Endothelial cell of umbilical vein (primary cell): ENCODE data around the gene ASXL1. TPM values are rescaled to one million over a fixed set of nuclear protein-coding genes. Genes with fewer than 3 reads are reported as not detected.

Experiments used
- BruUV-seq: library from RNA; stranded (reverse); fragments of 400-500 nt; replicated peaks from 2 replicates; lab custom pipeline; 2021; lab: Mats Ljungman, UMichigan
- CTCF ChIA-PET: fragments of 300-600, 350-600 bp; sonication (Branson Sonifier 250); formaldehyde crosslinking; loops from one replicate; lab custom pipeline; 2021; ENCODE audit warnings: antibody characterized with exemption, inconsistent platforms; lab: Charles Lee
- POLR2A ChIA-PET: fragments of 300-600, 350-600 bp; sonication (Branson Sonifier 250); formaldehyde crosslinking; loops from one replicate; lab custom pipeline; 2021; ENCODE audit warnings: antibody characterized with exemption, inconsistent platforms; lab: Charles Lee
- DNase-seq: peaks from one replicate; pipeline ENCODE4 v3.0.0-alpha.2; 2011; ENCODE audit warnings: low read depth, low spot score
- FAIRE-seq: peaks from 2 replicates; lab custom pipeline; 2011; peaks lifted over from hg19 to GRCh38; lab: Jason Lieb, UNC
- H2AFZ ChIP-seq: 2 replicates; pipeline ENCODE4 v1.6.0; 2012; ENCODE audit warnings: low read depth, low read length, control low read depth, inconsistent platforms
- H3K27ac ChIP-seq: 2 replicates; pipeline ENCODE4 v1.5.1; 2011; ENCODE audit warnings: low read depth, mild to moderate bottlenecking, control low read depth, low read length, moderate library complexity; ENCODE audit not compliant: insufficient read depth
- H3K27me3 ChIP-seq, 2 experiments: 2 replicates each; pipeline versions ENCODE4 v1.6.0 to v1.6.1; 2011; ENCODE audit warnings: low read length in 2 of 2, mixed read lengths in 1 of 2; ENCODE audit not compliant: control insufficient read depth in 2 of 2, insufficient read depth in 2 of 2
- H3K36me3 ChIP-seq, 2 experiments: 2 replicates in 1 of 2; 3 replicates in 1 of 2; pipeline ENCODE4 v1.5.1; 2011; ENCODE audit warnings: low read length in 2 of 2, mild to moderate bottlenecking in 1 of 2, moderate library complexity in 1 of 2; ENCODE audit not compliant: control insufficient read depth in 2 of 2, insufficient read depth in 2 of 2; ENCODE audit errors: extremely low read depth in 1 of 2
- H3K4me1 ChIP-seq: 3 replicates; pipeline ENCODE4 v1.5.1; 2011; ENCODE audit warnings: mild to moderate bottlenecking, low read length; ENCODE audit not compliant: control insufficient read depth, insufficient read depth; ENCODE audit errors: extremely low read depth
- H3K4me2 ChIP-seq: 2 replicates; pipeline ENCODE4 v1.6.1; 2011; ENCODE audit warnings: low read length, control low read depth, mixed read lengths; ENCODE audit not compliant: insufficient read depth
- H3K4me3 ChIP-seq, 3 experiments: fragments of 200-600 bp in 1 of 3; sonication (generic), shearing (Covaris generic) in 1 of 3; replicated peaks in 1 of 3; 2 replicates each; pipeline ENCODE4 v1.5.1; 2011 to 2016; ENCODE audit warnings: control low read depth in 3 of 3, low read length in 3 of 3, mild to moderate bottlenecking in 2 of 3, inconsistent platforms in 1 of 3, low read depth in 1 of 3, moderate library complexity in 1 of 3; ENCODE audit not compliant: insufficient read depth in 1 of 3
- H3K79me2 ChIP-seq: 2 replicates; pipeline ENCODE4 v1.6.0; 2012; ENCODE audit warnings: low read length, inconsistent platforms; ENCODE audit not compliant: control insufficient read depth, insufficient read depth
- H3K9ac ChIP-seq: replicated peaks from 2 replicates; pipeline ENCODE3; 2011; ENCODE audit warnings: low read length, control low read depth; ENCODE audit not compliant: insufficient read depth; ENCODE audit errors: extremely low read depth
- H3K9me1 ChIP-seq: replicated peaks from 3 replicates; pipeline ENCODE4 v1.6.0; 2011; ENCODE audit warnings: mild to moderate bottlenecking, low read length; ENCODE audit not compliant: control insufficient read depth, insufficient read depth; ENCODE audit errors: extremely low read depth
- H3K9me3 ChIP-seq: replicated peaks from 2 replicates; pipeline ENCODE4 v1.5.1; 2012; ENCODE audit warnings: low read length, inconsistent platforms; ENCODE audit not compliant: control insufficient read depth, insufficient read depth
- H4K20me1 ChIP-seq: replicated peaks from 2 replicates; pipeline ENCODE3; 2011; ENCODE audit warnings: mild to moderate bottlenecking, low read length; ENCODE audit not compliant: control insufficient read depth, insufficient read depth; ENCODE audit errors: extremely low read depth
- EZH2 ChIP-seq: IDR thresholded peaks from 2 replicates; pipeline ENCODE4 v1.6.1; 2012; ENCODE audit warnings: borderline replicate concordance, low read depth, mild to moderate bottlenecking, moderate library complexity, low read length, inconsistent platforms; ENCODE audit not compliant: severe bottlenecking
- FOS ChIP-seq: IDR thresholded peaks from 2 replicates; pipeline ENCODE4 v1.6.1; 2011; ENCODE audit warnings: mild to moderate bottlenecking, low read length, moderate library complexity, borderline replicate concordance; ENCODE audit not compliant: insufficient read depth
- GATA2 ChIP-seq: IDR thresholded peaks from 2 replicates; pipeline ENCODE4 v1.7.0; 2011; ENCODE audit warnings: low read depth, mild to moderate bottlenecking, moderate library complexity, mixed read lengths, low read length; ENCODE audit not compliant: insufficient read length, insufficient read depth
- JUN ChIP-seq: IDR thresholded peaks from 2 replicates; pipeline ENCODE4 v1.6.1; 2011; ENCODE audit warnings: borderline replicate concordance, low read depth; ENCODE audit not compliant: insufficient read length, insufficient read depth
- MAX ChIP-seq: IDR thresholded peaks from 2 replicates; pipeline ENCODE4 v1.6.1; 2011; ENCODE audit not compliant: insufficient read depth, insufficient read length
- MYC ChIP-seq: IDR thresholded peaks from one replicate; pipeline ENCODE4 v1.6.1; 2011; ENCODE audit warnings: mild to moderate bottlenecking, low read depth, low read length
- POLR2A ChIP-seq: IDR thresholded peaks from 2 replicates; pipeline ENCODE4 v1.6.1; 2012; ENCODE audit warnings: low read depth, mild to moderate bottlenecking, control low read depth, low read length
- POLR2AphosphoS5 ChIP-seq: IDR thresholded peaks from 2 replicates; pipeline ENCODE4 v1.6.1; 2012; ENCODE audit warnings: low read depth, mild to moderate bottlenecking, control low read depth, low read length, moderate library complexity; ENCODE audit not compliant: insufficient read depth
- dilution Hi-C: fragments of 300-500 bp; cut with MboI; formaldehyde crosslinking; loops from one replicate; pipeline ENCODE4 v1.15.0; 2019; ENCODE audit warnings: low sequenced_read_pairs; ENCODE audit not compliant: extremely low pct_ligation_motif_present
- intact Hi-C: fragments of 100-400 bp; cut with micrococcal nuclease; formaldehyde crosslinking; loops from one replicate; pipeline ENCODE4 v1.10.0; 2022
- polyA plus RNA-seq, 4 experiments: library from polyadenylated mRNA; depleted of rRNA in 3 of 4; stranded (reverse) in 3 of 4; unstranded in 1 of 4; fragments of >200 nt; gene quantifications; 2 replicates each; pipeline versions ENCODE4 v1.2.1 to v1.2.3, GENCODE V29; 2011 to 2012; ENCODE audit warnings: missing spikeins in 1 of 4
- total RNA-seq: library from RNA; stranded (reverse); gene quantifications from 2 replicates; pipeline ENCODE4 v1.2.3, GENCODE V29; 2021
- TF ChIP-seq, protein P1 (sequence below), 2 donors: IDR thresholded peaks; 1 replicate in 1 of 2; 2 replicates in 1 of 2; pipeline ENCODE4 v1.5.1; 2011; ENCODE audit warnings: low read length in 2 of 2, mild to moderate bottlenecking in 2 of 2, moderate library complexity in 2 of 2, control low read depth in 1 of 2, inconsistent platforms in 1 of 2, low read depth in 1 of 2; ENCODE audit not compliant: insufficient read depth in 1 of 2; ENCODE audit errors: extremely low read depth in 1 of 2

The ASXL1 gene
- total and polyA plus RNA-seq, 2 donors (not counting 3 experiments of a cell fraction or from before 2014, with no cell fraction given) = 45.4 to 101 TPM

DNA sequence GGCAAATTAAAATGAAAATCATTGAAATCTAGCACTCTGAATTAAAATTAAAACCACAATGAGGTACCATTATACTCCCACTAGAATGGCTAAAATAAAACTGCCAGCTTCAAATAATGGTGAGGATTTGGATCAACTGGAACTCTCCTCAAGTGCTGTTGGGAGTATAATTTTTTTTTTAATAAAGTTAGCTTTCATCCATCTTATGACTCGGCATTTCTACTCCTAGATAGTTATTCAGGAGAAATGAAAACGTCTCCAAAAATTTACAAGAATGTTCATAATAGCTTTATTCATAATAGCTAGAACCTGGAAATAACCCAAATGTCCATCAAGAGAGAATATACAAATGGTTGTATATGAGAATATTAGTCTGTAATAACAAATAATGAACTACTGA, 63.2 kb downstream of the ASXL1 start:
- H3K9ac ChIP-seq = no peak overlapping the region
- peaks cover 6% of the 10 kb centered on the region for H4K20me1 ChIP-seq
- H3K9me1 ChIP-seq = no peaks in the 10 kb centered on the region
- H2AFZ ChIP-seq = no peak overlapping the region
- POLR2A ChIA-PET = interaction anchor here (0.7 kb wide), 1 partner anchor 103 kb away, joined by 5 read pairs; no protein-coding TSS in a partner anchor
- dilution Hi-C loops (no loop called here), intact Hi-C loops (no loop called here)
- no peaks in the 10 kb centered on the region for H3K27me3 ChIP-seq
- no peak overlapping the region for H3K4me2 ChIP-seq
- CTCF ChIA-PET = no interaction called here
- no TSS peak for BruUV-seq
- DNase-seq (no peak), FAIRE-seq (no peak)
- no peak overlapping the region for H3K27ac ChIP-seq
- peaks cover 47% of the 10 kb centered on the region for H3K79me2 ChIP-seq
- no peak overlapping the region for H3K4me3 ChIP-seq
- H3K4me1 ChIP-seq = no peaks in the 10 kb centered on the region
- no peaks in the 10 kb centered on the region for H3K36me3 ChIP-seq
- H3K9me3 ChIP-seq = no peaks in the 10 kb centered on the region
- TF ChIP-seq MYC (no peak), EZH2 (no peak), POLR2AphosphoS5 (no peak), MAX (no peak), FOS (no peak), GATA2 (no peak), JUN (no peak), POLR2A (no peak)
- TF ChIP-seq, protein P1, sequence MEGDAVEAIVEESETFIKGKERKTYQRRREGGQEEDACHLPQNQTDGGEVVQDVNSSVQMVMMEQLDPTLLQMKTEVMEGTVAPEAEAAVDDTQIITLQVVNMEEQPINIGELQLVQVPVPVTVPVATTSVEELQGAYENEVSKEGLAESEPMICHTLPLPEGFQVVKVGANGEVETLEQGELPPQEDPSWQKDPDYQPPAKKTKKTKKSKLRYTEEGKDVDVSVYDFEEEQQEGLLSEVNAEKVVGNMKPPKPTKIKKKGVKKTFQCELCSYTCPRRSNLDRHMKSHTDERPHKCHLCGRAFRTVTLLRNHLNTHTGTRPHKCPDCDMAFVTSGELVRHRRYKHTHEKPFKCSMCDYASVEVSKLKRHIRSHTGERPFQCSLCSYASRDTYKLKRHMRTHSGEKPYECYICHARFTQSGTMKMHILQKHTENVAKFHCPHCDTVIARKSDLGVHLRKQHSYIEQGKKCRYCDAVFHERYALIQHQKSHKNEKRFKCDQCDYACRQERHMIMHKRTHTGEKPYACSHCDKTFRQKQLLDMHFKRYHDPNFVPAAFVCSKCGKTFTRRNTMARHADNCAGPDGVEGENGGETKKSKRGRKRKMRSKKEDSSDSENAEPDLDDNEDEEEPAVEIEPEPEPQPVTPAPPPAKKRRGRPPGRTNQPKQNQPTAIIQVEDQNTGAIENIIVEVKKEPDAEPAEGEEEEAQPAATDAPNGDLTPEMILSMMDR (IDR thresholded peaks at IDR 0.05; ENCODE audit: extremely low read depth in 1 of 2, insufficient read depth in 1 of 2, low read depth in 1 of 2, low read length in 2 of 2) = no peak
